ENCODE data around the gene POU6F2. TPM values are rescaled to one million over a fixed set of nuclear protein-coding genes. Genes with fewer than 3 reads are reported as not detected.

The POU6F2 gene
- total and polyA plus RNA-seq, 2 experiments from 2014 or later = 7.2 to 7.3 TPM

GRCh38 chr7:39099146-39099545 lies 121.4 kb downstream of the POU6F2 start (continued):
- TF ChIP-seq ZNF462 (CRISPR knock-in tag; IDR thresholded peaks at IDR 0.05) (no peak), POLR2AphosphoS5 (IDR thresholded peaks at IDR 0.05; ENCODE audit: low read depth) (no peak), ZNF331 (CRISPR knock-in tag; IDR thresholded peaks at IDR 0.05; ENCODE audit: low read depth) (no peak), ZNF114 (CRISPR knock-in tag; IDR thresholded peaks at IDR 0.05) (no peak)

GRCh38 chr7:39100270-39100669 lies 122.6 kb downstream of the POU6F2 start:
- H3K36me3 ChIP-seq (ENCODE audit: insufficient read depth) = no peaks in the 10 kb centered on the region
- no peak for TF ChIP-seq ZNF462 (CRISPR knock-in tag; IDR thresholded peaks at IDR 0.05)
- no peak for TF ChIP-seq NANOG (IDR thresholded peaks at IDR 0.05; ENCODE audit: borderline replicate concordance)
- TF ChIP-seq ZNF331 (CRISPR knock-in tag; IDR thresholded peaks at IDR 0.05; ENCODE audit: low read depth) = no peak
- no peak for TF ChIP-seq ZNF114 (CRISPR knock-in tag; IDR thresholded peaks at IDR 0.05)
- no peak for TF ChIP-seq POLR2AphosphoS5 (IDR thresholded peaks at IDR 0.05; ENCODE audit: low read depth)
- no peak for TF ChIP-seq STAT1 (IDR thresholded peaks at IDR 0.05; ENCODE audit: unreplicated experiment)
- no peak for TF ChIP-seq CTCF (conservative IDR thresholded peaks at IDR 0.05; ENCODE audit: low read depth in 2 of 2)
- no peak for TF ChIP-seq EZH2 (IDR thresholded peaks at IDR 0.05; ENCODE audit: low read depth, unreplicated experiment)

More at GRCh38 chr7:39100270-39100669, 122.6 kb downstream of the POU6F2 start:
- Histone ChIP-seq H2AFZ (no peak overlapping the region), H3K4me1 (ENCODE audit: insufficient read depth) (no peaks in the 10 kb centered on the region), H3K4me3 (no peak overlapping the region), H3K79me2 (replicated peaks; ENCODE audit: insufficient read depth) (no peaks in the 10 kb centered on the region), H3K9me2 (ENCODE audit: insufficient read depth) (peaks cover 16% of the 10 kb centered on the region; the same call in 1 of the 2 replicates), H4K20me1 (replicated peaks; ENCODE audit: insufficient read depth) (no peaks in the 10 kb centered on the region; the same call in 1 of the 2 replicates), H3F3A (replicated peaks; ENCODE audit: low read depth) (no peaks in the 10 kb centered on the region), H3K4me2 (no peak overlapping the region), H3K27ac (ENCODE audit: low read depth) (no peak overlapping the region), H3K27me3 (ENCODE audit: insufficient read depth) (no peaks in the 10 kb centered on the region)
- no peak overlapping the region for H3K4me3 Mint-ChIP-seq
- DNase-seq (ENCODE audit: low spot score) = no peak
- no peaks in the 10 kb centered on the region for H3K27me3 Mint-ChIP-seq (ENCODE audit: insufficient read depth, low read depth, poor library complexity)
- H3K4me1 Mint-ChIP-seq = no peaks in the 10 kb centered on the region
- no peak for ATAC-seq
- no peaks in the 10 kb centered on the region for H3K36me3 Mint-ChIP-seq (ENCODE audit: low read depth)
- no peaks in the 10 kb centered on the region for H3K9me3 Mint-ChIP-seq
- no peak overlapping the region for H3K27ac Mint-ChIP-seq

Measured in GM23338 (cell line).